ENCODE measurements around the gene ELAVL2.

Gene ELAVL2

DNA sequence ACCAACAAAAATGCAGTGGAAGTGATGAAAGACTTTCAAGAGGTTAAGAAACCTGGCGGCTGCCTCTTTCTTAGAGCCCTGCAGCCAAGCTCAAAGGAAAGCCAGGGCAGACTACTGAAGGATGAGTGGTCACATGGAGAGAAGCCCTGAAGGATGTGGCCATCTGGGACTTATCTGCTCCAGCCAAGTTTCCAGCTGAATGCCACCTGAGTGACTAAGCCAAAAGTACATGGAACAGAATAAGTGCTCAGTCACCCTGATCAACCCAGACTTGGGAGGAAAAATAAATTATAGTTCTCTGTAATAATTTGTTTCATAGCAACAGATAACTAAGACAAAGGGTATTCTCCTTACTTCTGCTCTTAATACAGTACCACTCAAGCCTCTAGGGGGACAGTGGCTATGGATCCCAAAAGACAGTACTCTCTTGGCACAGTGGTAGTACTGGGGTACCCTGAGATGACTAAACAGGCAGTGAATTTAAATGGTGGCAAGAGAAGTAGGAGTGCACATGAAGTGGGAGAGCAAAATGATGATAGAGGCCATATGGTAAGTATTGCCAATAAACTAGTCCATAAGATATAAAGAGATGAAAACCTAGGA lies 182.3 kb downstream of the ELAVL2 start:
- no peak for DNase-seq (ENCODE audit: low read depth)
- H3K4me3 ChIP-seq (replicated peaks; ENCODE audit: low read depth, low read length), result no peak overlapping the region
- TF ChIP-seq CTCF (IDR thresholded peaks at IDR 0.05; ENCODE audit: low read length, missing control alignments), result no peak

Measured in fibroblast of pulmonary artery (primary cell).